Peyer's patch (tissue), 4 donors: ENCODE measurements around the gene C3orf22. TPM values are rescaled to one million over a fixed set of nuclear protein-coding genes. Genes with fewer than 3 reads are reported as not detected.
"Not testable (repeated sequence)": the region's sequence is repeated elsewhere in the genome, so short reads cannot be mapped to it uniquely, and the experiment has no call there.

Experiments
- DNase-seq, 3 donors: peaks; one replicate each; pipeline ENCODE4 v3.0.0-alpha.2; 2017 to 2019
- H3K27ac ChIP-seq, 4 donors: fragments of 200-600 bp; sonication (generic); one replicate each; pipeline ENCODE4 v1.5.1; 2016 to 2019
- H3K27me3 ChIP-seq, 2 donors: fragments of 200-600 bp; sonication (generic); one replicate each; pipeline ENCODE4 v1.5.1; 2019
- H3K36me3 ChIP-seq, 3 donors: fragments of 200-600 bp; sonication (generic); one replicate each; pipeline ENCODE4 v1.5.1; 2016 to 2019
- H3K4me1 ChIP-seq, 4 donors: fragments of 200-600 bp; sonication (generic); one replicate each; pipeline ENCODE4 v1.5.1; 2016 to 2019
- H3K4me3 ChIP-seq, 4 donors: fragments of 200-600 bp; sonication (generic); 1 replicate in 3 of 4; 2 replicates in 1 of 4; pipeline ENCODE4 v1.5.1; 2016 to 2019; ENCODE audit warnings: mild to moderate bottlenecking in 1 of 4
- H3K9me3 ChIP-seq, 4 donors: fragments of 200-600 bp; sonication (generic); one replicate each; pipeline ENCODE4 v1.5.1; 2016 to 2019; ENCODE audit warnings: mild to moderate bottlenecking in 1 of 4
- POLR2A ChIP-seq, 2 donors: fragments of 450-650 bp; IDR thresholded peaks; one replicate each; pipeline ENCODE4 v1.5.1; 2017; ENCODE audit warnings: antibody characterized with exemption in 2 of 2, mild to moderate bottlenecking in 2 of 2, moderate library complexity in 2 of 2
- total RNA-seq, 4 donors: library from RNA; depleted of rRNA; stranded (reverse); fragments of >200 nt; gene quantifications; one replicate each; pipeline ENCODE4 v1.1.0, GENCODE V29; 2016
- TF ChIP-seq, protein P1 (sequence below), 6 experiments: fragments of 450-650 bp in 4 of 6; fragments of 200-600 bp in 2 of 6; sonication (generic) in 1 of 6; IDR thresholded peaks; one replicate each; pipeline ENCODE4 v1.5.1; 2017 to 2019; ENCODE audit warnings: antibody characterized with exemption in 6 of 6, mild to moderate bottlenecking in 3 of 6, moderate library complexity in 1 of 6

Gene C3orf22, protein sequence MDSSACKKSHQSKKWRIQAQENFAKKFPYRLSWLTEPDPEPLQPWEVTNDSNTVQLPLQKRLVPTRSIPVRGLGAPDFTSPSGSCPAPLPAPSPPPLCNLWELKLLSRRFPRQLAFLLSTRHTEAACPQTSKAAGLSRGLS
- not detected for total RNA-seq

- Histone ChIP-seq H3K27ac (no peak within 1 kb of the TSS), H3K9me3 (no peaks in the 10 kb centered on the region), H3K4me3 (no peak within 1 kb of the TSS), H3K27me3 (no peaks in the 10 kb centered on the region), H3K4me1 (no peaks in the 10 kb centered on the region), H3K36me3 (no peaks in the 10 kb centered on the region)
- DNase-seq: peak in 2 of 3 donors; percentile 9 to 29
- TF ChIP-seq, protein P1, sequence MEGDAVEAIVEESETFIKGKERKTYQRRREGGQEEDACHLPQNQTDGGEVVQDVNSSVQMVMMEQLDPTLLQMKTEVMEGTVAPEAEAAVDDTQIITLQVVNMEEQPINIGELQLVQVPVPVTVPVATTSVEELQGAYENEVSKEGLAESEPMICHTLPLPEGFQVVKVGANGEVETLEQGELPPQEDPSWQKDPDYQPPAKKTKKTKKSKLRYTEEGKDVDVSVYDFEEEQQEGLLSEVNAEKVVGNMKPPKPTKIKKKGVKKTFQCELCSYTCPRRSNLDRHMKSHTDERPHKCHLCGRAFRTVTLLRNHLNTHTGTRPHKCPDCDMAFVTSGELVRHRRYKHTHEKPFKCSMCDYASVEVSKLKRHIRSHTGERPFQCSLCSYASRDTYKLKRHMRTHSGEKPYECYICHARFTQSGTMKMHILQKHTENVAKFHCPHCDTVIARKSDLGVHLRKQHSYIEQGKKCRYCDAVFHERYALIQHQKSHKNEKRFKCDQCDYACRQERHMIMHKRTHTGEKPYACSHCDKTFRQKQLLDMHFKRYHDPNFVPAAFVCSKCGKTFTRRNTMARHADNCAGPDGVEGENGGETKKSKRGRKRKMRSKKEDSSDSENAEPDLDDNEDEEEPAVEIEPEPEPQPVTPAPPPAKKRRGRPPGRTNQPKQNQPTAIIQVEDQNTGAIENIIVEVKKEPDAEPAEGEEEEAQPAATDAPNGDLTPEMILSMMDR (IDR thresholded peaks at IDR 0.05): no peak
- no peak for TF ChIP-seq POLR2A (IDR thresholded peaks at IDR 0.05)
These were observed at the start of gene C3orf22 for GRCh38 chr3:126558336-126559071. Gene C3orf22 (minus strand): TSS chr3:126558932. CDS start chr3:126553390, 5,542 bp downstream.

DNA sequence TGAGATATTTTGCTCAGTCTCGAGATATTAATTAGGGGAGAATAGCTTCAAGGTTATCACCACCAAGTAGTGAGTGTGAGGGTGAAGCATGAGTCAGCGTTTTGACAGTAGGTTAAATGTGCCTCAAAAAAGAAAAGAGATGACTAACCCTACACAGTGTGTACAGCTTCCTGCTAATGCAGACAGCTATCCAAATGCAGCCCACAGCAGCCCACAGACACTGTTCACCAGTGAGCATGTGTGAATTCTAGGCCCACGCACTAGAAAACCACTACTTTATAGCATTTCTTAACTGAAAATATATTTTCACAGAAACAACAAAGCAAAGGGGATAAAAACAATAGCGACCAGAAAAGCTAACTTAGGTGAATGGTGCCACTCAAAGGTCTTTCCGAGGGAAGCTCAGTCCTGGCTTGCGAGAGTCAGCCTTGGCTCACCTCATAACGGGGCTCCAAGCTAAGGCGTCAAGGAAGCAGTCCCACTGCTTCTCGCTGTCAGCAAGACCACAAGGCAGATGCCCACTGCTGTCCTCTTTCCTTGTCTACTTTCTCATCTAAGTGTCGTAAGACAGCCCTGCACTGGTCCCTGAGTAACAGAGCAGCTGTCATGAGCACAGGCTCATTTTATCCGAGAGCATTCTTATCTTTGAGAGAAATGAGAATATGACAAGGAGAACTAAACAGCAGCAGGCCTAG is 48.6 kb upstream of the C3orf22 start:
- Histone ChIP-seq H3K27ac (no peak overlapping the region), H3K27me3 (no peaks in the 10 kb centered on the region), H3K9me3 (no peaks in the 10 kb centered on the region), H3K4me3 (no peak overlapping the region), H3K4me1 (no peaks in the 10 kb centered on the region), H3K36me3 (peaks cover 0 to 19% (median 0%) of the 10 kb centered on the region in 3 donors)
- DNase-seq: no peak
- no peak for TF ChIP-seq POLR2A (IDR thresholded peaks at IDR 0.05)
- TF ChIP-seq, protein P1 (IDR thresholded peaks at IDR 0.05): no peak

GRCh38 chr3:126606001-126606400 is 47.3 kb upstream of the C3orf22 start:
- H3K27me3 ChIP-seq: no peaks in the 10 kb centered on the region
- TF ChIP-seq, protein P1 (IDR thresholded peaks at IDR 0.05): no peak
- TF ChIP-seq POLR2A (IDR thresholded peaks at IDR 0.05): no peak
- H3K9me3 ChIP-seq: no peaks in the 10 kb centered on the region
- peaks cover 0 to 19% (median 0%) of the 10 kb centered on the region in 3 donors for H3K36me3 ChIP-seq
- no peaks in the 10 kb centered on the region for H3K4me1 ChIP-seq
- no peak overlapping the region for H3K4me3 ChIP-seq
- no peak for DNase-seq
- no peak overlapping the region for H3K27ac ChIP-seq

DNA sequence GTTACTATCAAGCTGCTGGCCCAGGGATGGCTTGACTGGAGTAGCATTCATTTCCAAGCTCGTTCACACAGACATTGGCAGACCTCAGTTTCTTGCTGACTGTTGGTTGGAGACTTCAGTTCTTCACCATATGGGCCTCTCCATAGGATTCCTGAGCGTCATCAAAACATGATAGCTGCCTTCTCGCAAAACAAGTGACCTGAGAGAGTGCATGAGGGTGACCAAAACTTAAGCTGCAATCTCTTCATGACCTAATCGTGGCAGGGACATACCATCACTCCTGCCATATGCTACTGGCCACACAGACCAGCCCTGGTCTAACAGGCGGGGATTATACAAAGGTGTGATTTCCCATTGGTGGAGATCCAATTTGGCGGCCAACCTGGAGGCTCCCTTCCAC is 46.0 kb upstream of the C3orf22 start:
- Histone ChIP-seq H3K4me1 (no peaks in the 10 kb centered on the region), H3K4me3 (no peak overlapping the region), H3K9me3 (no peaks in the 10 kb centered on the region), H3K27me3 (no peaks in the 10 kb centered on the region), H3K27ac (no peak overlapping the region), H3K36me3 (peaks cover 0 to 12% (median 0%) of the 10 kb centered on the region in 3 donors)
- no peak for TF ChIP-seq POLR2A (IDR thresholded peaks at IDR 0.05)
- TF ChIP-seq, protein P1 (IDR thresholded peaks at IDR 0.05): no peak
- no peak for DNase-seq

DNA sequence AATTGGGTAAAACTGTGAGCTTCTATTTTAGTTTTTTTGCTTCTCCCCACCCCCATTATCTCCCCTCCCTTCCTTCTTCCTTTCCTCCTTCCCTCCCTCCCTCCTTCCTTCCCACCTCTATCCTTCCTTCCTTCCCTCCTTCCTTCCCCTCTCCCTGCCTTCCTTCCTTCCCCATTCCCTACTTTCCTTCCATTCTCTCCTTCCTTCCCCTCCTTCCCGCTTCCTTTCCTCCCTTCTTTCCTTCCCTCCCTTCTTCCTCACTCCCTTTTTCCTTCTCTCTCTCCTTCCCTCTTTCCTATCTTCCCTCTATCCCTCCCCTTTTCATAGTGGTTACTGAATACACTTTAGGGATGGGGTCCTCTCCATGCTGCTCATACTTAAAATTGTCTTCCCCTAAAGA is 40.4 kb upstream of the C3orf22 start:
- H3K4me3 ChIP-seq: no peak overlapping the region
- H3K27me3 ChIP-seq: no peaks in the 10 kb centered on the region
- no peaks in the 10 kb centered on the region for H3K9me3 ChIP-seq
- no peak overlapping the region for H3K27ac ChIP-seq
- no peaks in the 10 kb centered on the region for H3K36me3 ChIP-seq
- H3K4me1 ChIP-seq: no peaks in the 10 kb centered on the region
- DNase-seq: no peak
- TF ChIP-seq POLR2A (IDR thresholded peaks at IDR 0.05): no peak
- TF ChIP-seq, protein P1 (IDR thresholded peaks at IDR 0.05): no peak

GRCh38 chr3:126595479-126595878 is 36.7 kb upstream of the C3orf22 start:
- H3K4me1 ChIP-seq, H3K27me3 ChIP-seq, H3K9me3 ChIP-seq, H3K4me3 ChIP-seq, H3K36me3 ChIP-seq, H3K27ac ChIP-seq, DNase-seq: not testable (repeated sequence)

DNA sequence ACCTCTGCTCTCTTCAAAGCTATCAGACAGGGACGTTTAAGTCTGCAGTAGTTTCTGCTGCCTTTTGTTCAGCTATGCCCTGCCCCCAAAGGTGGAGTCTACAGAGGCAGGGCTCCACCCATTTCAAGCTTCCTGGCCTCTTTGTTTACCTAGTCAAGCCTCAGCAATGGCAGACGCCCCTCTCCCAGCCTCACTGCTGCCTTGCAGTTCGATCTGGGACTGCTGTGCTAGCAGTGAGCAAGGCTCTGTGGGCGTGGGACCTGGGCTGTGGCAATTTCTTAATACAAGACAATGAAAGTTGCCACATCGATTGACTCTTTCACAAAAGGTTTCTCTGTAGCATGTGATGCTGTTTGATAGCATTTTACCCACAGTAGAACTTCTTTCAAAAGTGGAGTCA is 32.8 kb upstream of the C3orf22 start:
- H3K36me3 ChIP-seq, H3K4me1 ChIP-seq, H3K4me3 ChIP-seq, DNase-seq, H3K27ac ChIP-seq, H3K27me3 ChIP-seq, H3K9me3 ChIP-seq: not testable (repeated sequence)
